ACC112 (cell line): ENCODE measurements around the gene GBP7.

ENCODE experiments used
- H2AFZ ChIP-seq: fragments of 200-600 bp; sonication (generic); one replicate; pipeline ENCODE4 v1.6.0; 2017; ENCODE audit warnings: antibody characterized with exemption, low read length; ENCODE audit not compliant: unreplicated experiment
- H3K27ac ChIP-seq: fragments of 200-600 bp; sonication (generic); 2 replicates; pipeline ENCODE4 v1.5.1; 2014; ENCODE audit warnings: low read depth, mild to moderate bottlenecking, antibody characterized with exemption, low read length, moderate library complexity
- H3K27me3 ChIP-seq: fragments of 200-600 bp; sonication (generic); 2 replicates; pipeline ENCODE4 v1.6.1; 2014; ENCODE audit warnings: mild to moderate bottlenecking, antibody characterized with exemption, low read length, moderate library complexity, mixed read lengths; ENCODE audit not compliant: insufficient read depth
- H3K36me3 ChIP-seq: fragments of 200-600 bp; sonication (generic); 2 replicates; pipeline ENCODE4 v1.6.1; 2016; ENCODE audit warnings: mild to moderate bottlenecking, antibody characterized with exemption, low read length, moderate library complexity, mixed read lengths; ENCODE audit not compliant: insufficient read depth
- H3K4me1 ChIP-seq: fragments of 200-600 bp; sonication (generic); one replicate; pipeline ENCODE4 v1.6.1; 2016; ENCODE audit warnings: low read length, mixed read lengths; ENCODE audit not compliant: insufficient read depth, unreplicated experiment, control insufficient read depth
- H3K4me3 ChIP-seq: fragments of 200-600 bp; sonication (generic); 2 replicates; pipeline ENCODE4 v1.5.1; 2014; ENCODE audit warnings: mild to moderate bottlenecking, low read depth, low read length
- H3K79me2 ChIP-seq: fragments of 200-600 bp; sonication (generic); one replicate; pipeline ENCODE4 v1.6.0; 2016; ENCODE audit warnings: low read length; ENCODE audit not compliant: control insufficient read depth, unreplicated experiment, insufficient read depth

Gene GBP7

GRCh38 chr1:89170170-89171066 lies 5.4 kb downstream of the GBP7 start:
- Histone ChIP-seq H3K36me3 (no peaks in the 10 kb centered on the region), H3K4me3 (no peak overlapping the region), H2AFZ (no peak overlapping the region), H3K27me3 (no peaks in the 10 kb centered on the region), H3K4me1 (no peaks in the 10 kb centered on the region), H3K27ac (no peak overlapping the region), H3K79me2 (no peaks in the 10 kb centered on the region)

- Histone ChIP-seq H2AFZ (no peak overlapping the region), H3K79me2 (no peaks in the 10 kb centered on the region), H3K27ac (no peak overlapping the region)
Measured at GRCh38 chr1:89169166-89169565, 6.6 kb downstream of the GBP7 start.

GRCh38 chr1:89167590-89168230 lies 8.1 kb downstream of the GBP7 start:
- H3K79me2 ChIP-seq, result no peaks in the 10 kb centered on the region
- no peaks in the 10 kb centered on the region for H3K4me1 ChIP-seq
- no peak overlapping the region for H2AFZ ChIP-seq
- H3K27me3 ChIP-seq, result no peaks in the 10 kb centered on the region
- no peak overlapping the region for H3K4me3 ChIP-seq
- H3K27ac ChIP-seq, result no peak overlapping the region
- H3K36me3 ChIP-seq, result no peaks in the 10 kb centered on the region

More at GRCh38 chr1:89169166-89169565, 6.6 kb downstream of the GBP7 start:
- Histone ChIP-seq H3K4me3 (no peak overlapping the region), H3K36me3 (no peaks in the 10 kb centered on the region), H3K4me1 (no peaks in the 10 kb centered on the region), H3K27me3 (no peaks in the 10 kb centered on the region)

GRCh38 chr1:89166705-89167104 lies 9.1 kb downstream of the GBP7 start:
- no peaks in the 10 kb centered on the region for H3K27me3 ChIP-seq
- no peak overlapping the region for H3K27ac ChIP-seq
- H3K4me1 ChIP-seq, result no peaks in the 10 kb centered on the region
- no peak overlapping the region for H3K4me3 ChIP-seq
- H3K36me3 ChIP-seq, result no peaks in the 10 kb centered on the region
- no peaks in the 10 kb centered on the region for H3K79me2 ChIP-seq
- no peak overlapping the region for H2AFZ ChIP-seq

GRCh38 chr1:89165811-89166210 lies 10.0 kb downstream of the GBP7 start:
- Histone ChIP-seq H3K79me2 (no peaks in the 10 kb centered on the region), H3K27ac (no peak overlapping the region), H3K4me3 (no peak overlapping the region), H3K4me1 (no peaks in the 10 kb centered on the region), H2AFZ (no peak overlapping the region), H3K27me3 (no peaks in the 10 kb centered on the region), H3K36me3 (no peaks in the 10 kb centered on the region)

- Histone ChIP-seq H3K4me3 (no peak overlapping the region), H3K36me3 (no peaks in the 10 kb centered on the region), H3K79me2 (no peaks in the 10 kb centered on the region), H3K27me3 (peaks cover 7% of the 10 kb centered on the region; the same call in 1 of the 2 replicates), H2AFZ (no peak overlapping the region), H3K4me1 (no peaks in the 10 kb centered on the region), H3K27ac (no peak overlapping the region)
Measured at GRCh38 chr1:89151047-89151446, 24.8 kb downstream of the GBP7 start.

GRCh38 chr1:89149976-89150375 lies 25.8 kb downstream of the GBP7 start:
- Histone ChIP-seq H3K79me2 (no peaks in the 10 kb centered on the region), H3K4me3 (no peak overlapping the region), H2AFZ (no peak overlapping the region), H3K27me3 (peaks cover 7% of the 10 kb centered on the region; the same call in 1 of the 2 replicates), H3K36me3 (no peaks in the 10 kb centered on the region), H3K4me1 (no peaks in the 10 kb centered on the region), H3K27ac (no peak overlapping the region)

- Histone ChIP-seq H3K27me3 (peaks cover 7% of the 10 kb centered on the region; the same call in 1 of the 2 replicates), H3K79me2 (no peaks in the 10 kb centered on the region), H3K4me3 (no peak overlapping the region), H3K4me1 (no peaks in the 10 kb centered on the region), H3K27ac (no peak overlapping the region), H3K36me3 (no peaks in the 10 kb centered on the region), H2AFZ (no peak overlapping the region)
Measured at GRCh38 chr1:89149229-89149628, 26.6 kb downstream of the GBP7 start.

GRCh38 chr1:89147678-89148658 lies 27.8 kb downstream of the GBP7 start:
- Histone ChIP-seq H3K79me2 (no peaks in the 10 kb centered on the region), H3K27ac (no peak overlapping the region), H3K4me3 (no peak overlapping the region), H3K36me3 (no peaks in the 10 kb centered on the region), H3K4me1 (no peaks in the 10 kb centered on the region), H2AFZ (no peak overlapping the region), H3K27me3 (peaks cover 7% of the 10 kb centered on the region; the same call in 1 of the 2 replicates)

- H3K27ac ChIP-seq, result no peak overlapping the region
- no peaks in the 10 kb centered on the region for H3K4me1 ChIP-seq
- H2AFZ ChIP-seq, result no peak overlapping the region
- no peaks in the 10 kb centered on the region for H3K36me3 ChIP-seq
- H3K79me2 ChIP-seq, result no peaks in the 10 kb centered on the region
- no peak overlapping the region for H3K4me3 ChIP-seq
- H3K27me3 ChIP-seq, result peaks cover 7% of the 10 kb centered on the region; the same call in 1 of the 2 replicates
Measured at GRCh38 chr1:89146721-89147120, 29.1 kb downstream of the GBP7 start.
